A673 (cell line): Measurements from ENCODE around the gene PDE12. TPM values are rescaled to one million over a fixed set of nuclear protein-coding genes. Genes with fewer than 3 reads are reported as not detected.

Experiments
- BruUV-seq: library from RNA; stranded (reverse); fragments of 400-500 nt; replicated peaks from 2 replicates; lab custom pipeline; 2021; lab: Mats Ljungman, UMichigan
- CTCF ChIA-PET: fragments of 300-600 bp; sonication (Branson Sonifier 250); formaldehyde crosslinking; loops from one replicate; lab custom pipeline; 2022; ENCODE audit warnings: antibody characterized with exemption; lab: Charles Lee
- POLR2A ChIA-PET: fragments of 300-600 bp; sonication (Branson Sonifier 250); formaldehyde crosslinking; loops from one replicate; lab custom pipeline; 2022; ENCODE audit warnings: antibody characterized with exemption; ENCODE audit not compliant: low non-redundant PET; lab: Charles Lee
- DNase-seq: peaks from one replicate; pipeline ENCODE4 v3.0.0-alpha.2; 2015; ENCODE audit warnings: low spot score
- H3K27ac ChIP-seq: fragments of 200-600 bp; sonication (generic); 2 replicates; pipeline ENCODE4 v1.5.1; 2016; ENCODE audit warnings: mixed run types, low read depth, mild to moderate bottlenecking, mixed read lengths, antibody characterized with exemption, low read length; ENCODE audit not compliant: poor library complexity, severe bottlenecking
- H3K27me3 ChIP-seq: fragments of 200-600 bp; sonication (generic); replicated peaks from 2 replicates; pipeline ENCODE4 v1.6.1; 2017; ENCODE audit warnings: mixed run types, low read depth, mild to moderate bottlenecking, mixed read lengths, antibody characterized with exemption, low read length; ENCODE audit not compliant: insufficient read depth, poor library complexity
- H3K36me3 ChIP-seq: fragments of 200-600 bp; sonication (generic); 2 replicates; pipeline ENCODE4 v1.6.1; 2016; ENCODE audit warnings: mixed run types, mild to moderate bottlenecking, mixed read lengths, antibody characterized with exemption, low read length; ENCODE audit not compliant: insufficient read depth, poor library complexity, severe bottlenecking
- H3K4me1 ChIP-seq: fragments of 200-600 bp; sonication (generic); 2 replicates; pipeline ENCODE4 v1.6.1; 2017; ENCODE audit warnings: mixed run types, mild to moderate bottlenecking, mixed read lengths, antibody characterized with exemption, low read length; ENCODE audit not compliant: insufficient read depth, poor library complexity, severe bottlenecking
- H3K4me3 ChIP-seq: fragments of 200-600 bp; sonication (generic); 2 replicates; pipeline ENCODE4 v1.5.1; 2016; ENCODE audit warnings: low read depth, mixed run types, mild to moderate bottlenecking, mixed read lengths, low read length; ENCODE audit not compliant: poor library complexity, severe bottlenecking
- H3K9me3 ChIP-seq: fragments of 200-600 bp; sonication (generic); 2 replicates; pipeline ENCODE4 v1.6.1; 2016; ENCODE audit warnings: mixed run types, low read depth, mild to moderate bottlenecking, mixed read lengths, antibody characterized with exemption, low read length; ENCODE audit not compliant: poor library complexity, severe bottlenecking
- CTCF ChIP-seq: fragments of 300-800, 200-600 bp; sonication (generic); conservative IDR thresholded peaks from 2 replicates; pipeline ENCODE4 v1.5.1; 2017; ENCODE audit warnings: low read depth, mild to moderate bottlenecking, antibody characterized with exemption, low read length, moderate library complexity, mixed read lengths
- EZH2 ChIP-seq: fragments of 200-600 bp; sonication (generic); IDR thresholded peaks from 2 replicates; pipeline ENCODE4 v1.6.1; 2017; ENCODE audit warnings: borderline replicate concordance, low read depth, mild to moderate bottlenecking, mixed read lengths, antibody characterized with exemption, low read length; ENCODE audit not compliant: poor library complexity, severe bottlenecking
- intact Hi-C: fragments of 100-400 bp; cut with micrococcal nuclease; formaldehyde crosslinking; loops from one replicate; pipeline ENCODE4 v1.10.0; 2022; ENCODE audit not compliant: unreplicated experiment
- total RNA-seq: library from RNA; stranded (reverse); gene quantifications from 2 replicates; pipeline ENCODE4 v1.2.3, GENCODE V29; 2021

PDE12 gene
- total RNA-seq, 1 experiment from 2014 or later, result 15.3 TPM

DNA sequence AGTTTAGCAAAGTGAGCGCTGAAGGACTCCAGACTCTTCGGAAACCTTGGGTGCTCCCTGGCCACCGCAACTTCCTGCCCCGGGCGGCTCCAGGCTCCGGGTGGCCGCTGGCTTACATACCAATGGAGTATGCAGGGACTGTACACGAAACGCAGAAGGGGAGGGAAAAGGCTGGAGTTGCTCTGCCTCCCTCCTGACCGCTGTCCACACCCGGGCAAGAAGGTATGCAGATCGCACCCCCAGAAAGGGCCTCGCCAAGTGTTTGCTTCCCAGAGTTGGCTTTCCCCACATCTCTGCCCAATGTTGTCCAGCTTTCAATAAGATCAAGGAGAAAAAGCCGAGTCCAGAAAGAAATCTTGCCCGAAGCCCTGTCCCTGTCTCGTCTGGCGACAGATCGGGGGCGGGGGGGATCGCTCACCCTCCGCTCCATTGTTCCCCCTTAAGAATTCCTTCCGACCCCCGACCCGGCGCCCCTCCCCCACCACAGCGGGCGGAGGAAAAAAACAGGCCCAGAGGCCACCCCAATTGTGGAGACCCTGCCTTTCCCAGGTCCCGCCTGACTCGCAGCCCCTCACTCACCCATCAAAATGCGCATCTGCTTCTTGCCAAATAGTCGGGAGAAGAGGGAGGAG is 40.5 kb downstream of the PDE12 start:
- Histone ChIP-seq H3K9me3 (no peaks in the 10 kb centered on the region), H3K27me3 (no peaks in the 10 kb centered on the region), H3K4me3 (peak overlapping the region; percentile 83), H3K27ac (peak overlapping the region; percentile 89), H3K4me1 (no peaks in the 10 kb centered on the region), H3K36me3 (no peaks in the 10 kb centered on the region)
- intact Hi-C loops, result no loop called here
- ChIA-PET CTCF (no interaction called here), POLR2A (interaction anchor here (0.6 kb wide), 1 partner anchor 20 kb away, joined by 8 read pairs; no protein-coding TSS in a partner anchor)
- TSS peak; percentile 43 for BruUV-seq
- TF ChIP-seq CTCF (no peak), EZH2 (no peak)
- peak; percentile 41 for DNase-seq

GRCh38 chr3:57597127-57597923 is 41.3 kb downstream of the PDE12 start, which contains the start of gene ARF4:
ARF4 (minus strand) TSS chr3:57597344; CDS start chr3:57597140, 204 bp downstream.
- Histone ChIP-seq H3K27ac (peak within 1 kb of the TSS; percentile 89), H3K36me3 (no peaks in the 10 kb centered on the region), H3K4me1 (no peaks in the 10 kb centered on the region), H3K4me3 (peak within 1 kb of the TSS; percentile 83), H3K9me3 (no peaks in the 10 kb centered on the region), H3K27me3 (no peaks in the 10 kb centered on the region)
- peak; percentile 97 for DNase-seq
- TF ChIP-seq CTCF, result no peak
- CTCF ChIA-PET, result no interaction called here
- intact Hi-C loops, result no loop called here
- no TSS peak for BruUV-seq
- POLR2A ChIA-PET, result interaction anchor here (0.6 kb wide), 1 partner anchor 21 kb away, joined by 8 read pairs; no protein-coding TSS in a partner anchor

- Histone ChIP-seq H3K4me1 (no peaks in the 10 kb centered on the region), H3K27ac (peak overlapping the region; percentile 79), H3K9me3 (no peaks in the 10 kb centered on the region), H3K4me3 (peak overlapping the region; percentile 83), H3K27me3 (no peaks in the 10 kb centered on the region), H3K36me3 (no peaks in the 10 kb centered on the region)
- ChIA-PET CTCF (no interaction called here), POLR2A (no interaction called here)
- intact Hi-C loops, result no loop called here
- no peak for TF ChIP-seq CTCF
- no peak for TF ChIP-seq EZH2
- DNase-seq, result no peak
- no TSS peak for BruUV-seq
These were observed 42.8 kb downstream of the PDE12 start for GRCh38 chr3:57598765-57599360.
